HepG2 (cell line): Measurements from ENCODE around the gene MLLT10. TPM values are rescaled to one million over a fixed set of nuclear protein-coding genes. Genes with fewer than 3 reads are reported as not detected.
"Not testable (repeated sequence)": the region's sequence is repeated elsewhere in the genome, so short reads cannot be mapped to it uniquely, and the experiment has no call there.

Experiments
- ATAC-seq: fragments of 200-7000 bp; cut with Tn5 transposase; 3 replicates; pipeline ENCODE4 v1.9.1; 2020; ENCODE audit warnings: mild to moderate bottlenecking, moderate library complexity
- BruUV-seq: library from RNA; stranded (reverse); fragments of 400-500 nt; replicated peaks from 2 replicates; lab custom pipeline; 2021; lab: Mats Ljungman, UMichigan
- CTCF ChIA-PET: fragments of 300-600 bp; formaldehyde crosslinking; extraction: SDS; loops from one replicate; lab custom pipeline; 2021; ENCODE audit warnings: low total read pairs, inconsistent platforms, low intra/inter-chr PET ratio; lab: Yijun Ruan, JAX
- POLR2A ChIA-PET: fragments of 350-600 bp; sonication (Branson Sonifier 250); formaldehyde crosslinking; loops from one replicate; lab custom pipeline; 2020; ENCODE audit warnings: antibody characterized with exemption, inconsistent platforms; lab: Yijun Ruan, JAX
- DNase-seq: peaks from one replicate; pipeline ENCODE4 v3.0.0-alpha.2; 2015; ENCODE audit warnings: low spot score
- FAIRE-seq: peaks from 3 replicates; lab custom pipeline; 2011; peaks lifted over from hg19 to GRCh38; lab: Jason Lieb, UNC
- H2AFZ ChIP-seq: one replicate; pipeline ENCODE4 v1.6.1; 2011; ENCODE audit warnings: low read length, inconsistent platforms
- H3K27ac ChIP-seq: fragments of 300-600 bp; 3 replicates; pipeline ENCODE4 v1.8.0; 2011; ENCODE audit warnings: mixed run types, mild to moderate bottlenecking, mixed read lengths, low read length, inconsistent platforms; ENCODE audit not compliant: insufficient read depth; ENCODE audit errors: extremely low read length
- H3K27me3 ChIP-seq, 2 experiments: fragments of 200-600 bp in 1 of 2; 2 replicates in 1 of 2; 3 replicates in 1 of 2; pipeline versions ENCODE4 v1.6.0 to v1.8.0; 2011; ENCODE audit warnings: low read length in 2 of 2, mild to moderate bottlenecking in 2 of 2, moderate library complexity in 2 of 2, inconsistent platforms in 1 of 2; ENCODE audit not compliant: insufficient read depth in 2 of 2, control insufficient read depth in 1 of 2
- H3K36me3 ChIP-seq, 2 experiments: fragments of 200-600 bp in 1 of 2; replicated peaks in 1 of 2; 2 replicates in 1 of 2; 3 replicates in 1 of 2; pipeline versions ENCODE4 v1.5.1 to v1.8.0; 2011; ENCODE audit warnings: low read length in 2 of 2, inconsistent platforms in 1 of 2; ENCODE audit not compliant: insufficient read depth in 2 of 2, control insufficient read depth in 1 of 2
- H3K4me1 ChIP-seq: 2 replicates; pipeline ENCODE4 v1.5.1; 2012; ENCODE audit warnings: low read length, inconsistent platforms; ENCODE audit not compliant: insufficient read depth
- H3K4me2 ChIP-seq: 2 replicates; pipeline ENCODE4 v1.6.0; 2011; ENCODE audit warnings: low read depth, low read length, inconsistent platforms
- H3K4me3 ChIP-seq, 3 experiments: fragments of 200-600 bp in 1 of 3; sonication (generic), shearing (Covaris generic) in 1 of 3; replicated peaks in 1 of 3; 2 replicates each; pipeline ENCODE4 v1.5.1; 2011 to 2016; ENCODE audit warnings: low read length in 3 of 3, inconsistent platforms in 2 of 3, low read depth in 2 of 3, mild to moderate bottlenecking in 2 of 3, control low read depth in 1 of 3, mixed read lengths in 1 of 3; ENCODE audit not compliant: insufficient read depth in 1 of 3
- H3K79me2 ChIP-seq: one replicate; pipeline ENCODE4 v1.6.1; 2011; ENCODE audit warnings: low read length, inconsistent platforms; ENCODE audit not compliant: insufficient read depth
- H3K9ac ChIP-seq: 2 replicates; pipeline ENCODE4 v1.6.0; 2011; ENCODE audit warnings: mild to moderate bottlenecking, low read depth, low read length, inconsistent platforms; ENCODE audit not compliant: insufficient read depth
- H3K9me3 ChIP-seq: 2 replicates; pipeline ENCODE4 v1.5.1; 2012; ENCODE audit warnings: mild to moderate bottlenecking, low read length
- H4K20me1 ChIP-seq: 2 replicates; pipeline ENCODE4 v1.6.0; 2011; ENCODE audit warnings: inconsistent platforms, mild to moderate bottlenecking, low read length, moderate library complexity; ENCODE audit not compliant: insufficient read depth
- SMAD3 ChIP-seq: sonication (generic); formaldehyde crosslinking; IDR thresholded peaks from 2 replicates; pipeline ENCODE4 v1.4.0; 2020; ENCODE audit warnings: missing genetic modification reagents
- ZNF260 ChIP-seq: sonication (generic); formaldehyde crosslinking; IDR thresholded peaks from 2 replicates; pipeline ENCODE4 v1.4.0; 2020; ENCODE audit warnings: missing genetic modification reagents, low read depth, mild to moderate bottlenecking, borderline replicate concordance
- ZNF335 ChIP-seq: sonication (generic); formaldehyde crosslinking; IDR thresholded peaks from 2 replicates; pipeline ENCODE4 v1.4.0; 2020; ENCODE audit warnings: missing genetic modification reagents
- ZNF550 ChIP-seq: sonication (generic); formaldehyde crosslinking; IDR thresholded peaks from 2 replicates; pipeline ENCODE4 v1.4.0; 2020; ENCODE audit warnings: mild to moderate bottlenecking, missing genetic modification reagents, borderline replicate concordance
- WGBS: methylation state at CpG from one replicate; pipeline ENCODE4 v1.1.6; 2017; ENCODE audit warnings: low lambda C conversion rate; 5-methylcytosine and 5-hydroxymethylcytosine counted together
- in situ Hi-C: cut with HindIII; loops from 2 replicates; pipeline ENCODE4 v1.10.0; 2017; ENCODE audit warnings: low pct_unique_long_range_greater_than_20kb; ENCODE audit not compliant: extremely low pct_ligation_motif_present
- intact Hi-C: fragments of 100-400 bp; cut with micrococcal nuclease; formaldehyde crosslinking; loops from one replicate; pipeline ENCODE4 v1.10.0; 2022; ENCODE audit not compliant: unreplicated experiment
- polyA plus RNA-seq, 8 experiments: library from polyadenylated mRNA; depleted of rRNA in 3 of 8; stranded (reverse) in 7 of 8; unstranded in 1 of 8; fragments of >200 nt; fragmentation: Illumina TruSeq in 4 of 8; extraction: Trizol in 4 of 8; gene quantifications; 2 replicates each; pipeline versions ENCODE4 v1.2.1 to v1.2.3, GENCODE V29; 2011 to 2016; ENCODE audit warnings: low read depth in 4 of 8, missing spikeins in 1 of 8, mixed read lengths in 1 of 8; ENCODE audit not compliant: insufficient read depth in 1 of 8
- total RNA-seq, 5 experiments: library from RNA; depleted of rRNA; stranded (reverse); fragments of >200 nt; fragmentation: Illumina TruSeq; extraction: Trizol; gene quantifications; 2 replicates each; pipeline ENCODE4 v1.2.3, GENCODE V29; 2016; ENCODE audit warnings: low read depth in 1 of 5
- TF ChIP-seq, protein P1 (sequence below): sonication (generic); formaldehyde crosslinking; IDR thresholded peaks from 2 replicates; pipeline ENCODE4 v1.8.0; 2022; ENCODE audit warnings: missing genetic modification reagents, mild to moderate bottlenecking, moderate library complexity, borderline replicate concordance

MLLT10 gene
- total and polyA plus RNA-seq, 2 of the 13 experiments (the other 11 are each of a cell fraction or from before 2014, with no cell fraction given) = 51.3 to 84.1 TPM

- TF ChIP-seq, protein P1, sequence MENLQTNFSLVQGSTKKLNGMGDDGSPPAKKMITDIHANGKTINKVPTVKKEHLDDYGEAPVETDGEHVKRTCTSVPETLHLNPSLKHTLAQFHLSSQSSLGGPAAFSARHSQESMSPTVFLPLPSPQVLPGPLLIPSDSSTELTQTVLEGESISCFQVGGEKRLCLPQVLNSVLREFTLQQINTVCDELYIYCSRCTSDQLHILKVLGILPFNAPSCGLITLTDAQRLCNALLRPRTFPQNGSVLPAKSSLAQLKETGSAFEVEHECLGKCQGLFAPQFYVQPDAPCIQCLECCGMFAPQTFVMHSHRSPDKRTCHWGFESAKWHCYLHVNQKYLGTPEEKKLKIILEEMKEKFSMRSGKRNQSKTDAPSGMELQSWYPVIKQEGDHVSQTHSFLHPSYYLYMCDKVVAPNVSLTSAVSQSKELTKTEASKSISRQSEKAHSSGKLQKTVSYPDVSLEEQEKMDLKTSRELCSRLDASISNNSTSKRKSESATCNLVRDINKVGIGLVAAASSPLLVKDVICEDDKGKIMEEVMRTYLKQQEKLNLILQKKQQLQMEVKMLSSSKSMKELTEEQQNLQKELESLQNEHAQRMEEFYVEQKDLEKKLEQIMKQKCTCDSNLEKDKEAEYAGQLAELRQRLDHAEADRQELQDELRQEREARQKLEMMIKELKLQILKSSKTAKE = no peak
These were observed 93.3 kb downstream of the MLLT10 start (continued) for GRCh38 chr10:21627331-21627730.

- H3K36me3 ChIP-seq = peaks cover 6 to 54% of the 10 kb centered on the region in 2 experiments
- no peak overlapping the region for H3K9ac ChIP-seq
- H2AFZ ChIP-seq = no peak overlapping the region
- H3K4me3 ChIP-seq = no peak overlapping the region
- BruUV-seq = no TSS peak
- H3K79me2 ChIP-seq = peaks cover 6% of the 10 kb centered on the region
- intact Hi-C loops = no loop called here
- no peak overlapping the region for H3K27ac ChIP-seq
- WGBS = 97% methylated on average over 2 of the region's 2 CpGs
- TF ChIP-seq ZNF550 (CRISPR knock-in tag) (no peak), ZNF335 (CRISPR knock-in tag) (no peak), SMAD3 (CRISPR knock-in tag) (no peak), ZNF260 (CRISPR knock-in tag) (no peak)
- in situ Hi-C loops = no loop called here
- DNase-seq (no peak), ATAC-seq (no peak), FAIRE-seq (no peak)
- peaks cover 23% of the 10 kb centered on the region for H3K4me1 ChIP-seq
- ChIA-PET POLR2A (no interaction called here), CTCF (no interaction called here)
- no peaks in the 10 kb centered on the region for H3K9me3 ChIP-seq
- no peaks in the 10 kb centered on the region; the same call in 1 of the 2 replicates for H4K20me1 ChIP-seq
- no peaks in the 10 kb centered on the region for H3K27me3 ChIP-seq
- H3K4me2 ChIP-seq = no peak overlapping the region
These were observed 94.0 kb downstream of the MLLT10 start for GRCh38 chr10:21628023-21628422.

GRCh38 chr10:21628645-21629044, 94.6 kb downstream of the MLLT10 start:
- BruUV-seq, DNase-seq, FAIRE-seq, H3K4me3 ChIP-seq, H3K9me3 ChIP-seq, H3K79me2 ChIP-seq, POLR2A ChIA-PET, in situ Hi-C loops, H2AFZ ChIP-seq, H3K27ac ChIP-seq, H4K20me1 ChIP-seq, ATAC-seq, CTCF ChIA-PET, H3K9ac ChIP-seq, intact Hi-C loops, H3K27me3 ChIP-seq, H3K4me2 ChIP-seq: not testable (repeated sequence)
- peaks cover 6 to 54% of the 10 kb centered on the region in 2 experiments for H3K36me3 ChIP-seq
- peaks cover 17% of the 10 kb centered on the region for H3K4me1 ChIP-seq
- WGBS = 96% methylated on average over 8 of the region's 8 CpGs
